SKM-1 treated with dmso at 0.1 percent for 144 hours (cell line): Measurements from ENCODE around the gene SLC13A5.
A peak's percentile ranks its signal among the peaks of the same experiment; 100 is the strongest.
"Not testable (repeated sequence)": the region's sequence is repeated elsewhere in the genome, so short reads cannot be mapped to it uniquely, and the experiment has no call there.

Source experiments
- DNase-seq: peaks from one replicate; lab custom pipeline; 2025; ENCODE audit not compliant: unreplicated experiment; lab: John Stamatoyannopoulos, UW

SLC13A5 gene

GRCh38 chr17:6713130-6713917 is at the start of gene SLC13A5:
SLC13A5 (minus strand) TSS chr17:6713369; CDS start chr17:6713333, 36 bp downstream.
- peak; percentile 28 for DNase-seq

GRCh38 chr17:6761779-6762178 is 48.6 kb upstream of the SLC13A5 start:
- DNase-seq: no peak

DNA sequence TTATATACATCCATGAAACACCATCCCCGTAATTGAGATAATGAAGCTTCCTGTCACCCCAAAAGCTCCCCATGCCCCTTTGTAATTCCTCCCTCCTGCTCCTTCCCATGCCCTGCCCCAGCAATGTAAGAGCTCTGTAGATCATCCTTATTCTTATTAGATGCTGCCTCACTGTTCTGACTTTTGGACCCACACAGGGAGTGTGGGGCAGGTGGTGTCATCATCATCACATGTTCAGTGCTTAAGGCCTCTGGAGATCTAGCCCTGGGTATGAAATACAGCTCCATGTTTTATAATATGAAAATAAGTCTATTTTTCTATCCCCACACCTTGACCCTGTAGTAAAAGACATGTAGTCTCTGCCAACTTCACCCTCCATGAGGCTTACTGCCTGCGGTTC is 44.6 kb upstream of the SLC13A5 start:
- no peak for DNase-seq

DNA sequence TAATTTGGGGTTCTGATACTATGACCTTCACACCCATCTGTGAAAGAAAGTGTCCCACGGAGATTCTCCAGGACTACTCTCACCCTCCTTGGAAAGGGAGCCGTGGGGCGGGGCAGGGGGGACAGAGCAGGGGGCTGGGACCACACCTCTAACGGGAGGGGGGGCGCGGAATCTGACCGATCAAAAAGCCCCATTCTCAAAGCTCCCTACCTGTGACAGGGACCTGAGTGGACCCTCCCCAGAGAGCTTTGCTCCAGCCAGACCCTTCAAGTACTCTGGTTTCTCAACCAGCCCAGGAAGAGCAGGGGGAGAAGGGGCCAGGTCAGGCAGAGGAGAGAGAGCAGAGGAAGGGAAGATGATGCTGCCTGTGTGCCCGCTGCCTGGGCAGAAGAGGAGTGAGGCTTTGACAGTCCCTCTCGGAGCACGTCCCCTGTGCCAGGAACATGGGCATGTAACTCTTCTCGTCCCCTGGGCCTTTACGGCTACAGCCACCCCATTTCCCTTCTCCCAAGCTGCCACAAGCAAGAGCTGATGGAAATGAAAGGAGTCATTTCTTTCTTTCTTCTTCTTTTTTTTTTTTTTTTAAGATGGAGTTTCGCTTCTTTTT is 43.4 kb upstream of the SLC13A5 start:
- no peak for DNase-seq

DNA sequence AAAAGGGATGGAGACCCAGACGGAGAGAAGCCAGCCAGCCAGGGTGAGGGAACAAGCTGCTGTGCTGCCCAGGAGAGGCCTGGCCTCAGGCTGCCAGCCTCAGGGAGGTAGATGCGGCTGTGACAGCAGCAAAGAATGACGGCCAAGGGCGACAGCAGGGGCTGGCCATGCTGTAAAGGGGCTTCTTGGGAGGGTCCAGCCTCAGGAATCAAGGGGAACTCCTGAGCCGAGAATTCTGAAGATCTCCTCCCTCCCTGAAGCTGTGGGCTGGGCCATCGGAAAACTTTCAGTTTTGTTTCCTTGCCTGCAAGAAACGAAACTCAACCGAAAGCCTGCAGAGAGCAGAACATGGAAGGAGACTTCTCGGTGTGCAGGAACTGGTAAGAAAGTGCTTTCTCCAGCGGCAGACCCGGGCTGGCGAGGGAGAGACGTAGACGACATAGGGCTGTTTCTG is 42.6 kb upstream of the SLC13A5 start, which contains the start of gene XAF1:
XAF1 (plus strand) TSS at position 316 of the 454 bp plus-strand sequence; CDS start at position 349, 33 bp downstream.
- DNase-seq: no peak

GRCh38 chr17:6755281-6755680 is 42.1 kb upstream of the SLC13A5 start:
- no peak for DNase-seq

DNA sequence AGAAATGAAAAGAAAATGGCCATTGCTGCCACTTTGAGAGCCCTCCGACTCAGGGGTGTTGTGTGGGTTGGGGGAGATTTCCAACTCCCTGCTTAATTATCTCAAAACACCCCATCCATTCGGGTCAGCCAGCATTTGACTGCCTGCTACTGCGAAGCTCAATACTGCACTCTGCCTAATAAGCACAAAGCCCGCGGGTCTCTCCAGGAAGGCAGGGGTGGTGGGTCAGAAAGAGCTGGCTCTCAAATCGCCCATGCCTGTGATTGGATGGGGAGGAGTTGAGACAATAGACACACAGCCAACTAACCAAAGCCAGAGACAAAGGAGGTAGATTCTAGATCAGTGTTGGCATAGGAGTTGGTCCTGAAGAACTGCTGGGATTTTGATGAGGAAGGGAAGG is 40.4 kb upstream of the SLC13A5 start:
- DNase-seq: no peak

- no peak for DNase-seq
These were observed 39.9 kb upstream of the SLC13A5 start for GRCh38 chr17:6753006-6753445.

GRCh38 chr17:6752068-6752909 is 39.1 kb upstream of the SLC13A5 start:
- peak; percentile 64 for DNase-seq

DNA sequence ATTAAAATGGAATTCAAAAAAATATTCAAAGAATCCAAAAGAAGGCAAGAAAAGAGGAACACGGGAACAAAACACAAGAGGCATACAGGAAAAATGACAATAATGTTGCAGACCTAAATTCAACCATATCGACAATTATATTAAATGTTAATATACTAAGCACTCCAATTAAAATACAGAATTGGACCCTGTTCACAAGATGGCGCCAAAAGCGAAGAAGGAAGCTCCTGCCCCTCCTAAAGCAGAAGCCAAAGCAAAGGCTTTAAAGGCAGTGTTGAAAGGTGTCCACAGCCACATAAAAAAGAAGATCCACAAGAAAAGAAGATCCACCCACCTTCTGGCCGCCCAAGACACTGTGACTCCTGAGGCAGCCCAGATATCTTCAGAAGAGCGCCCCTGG is 36.4 kb upstream of the SLC13A5 start:
- no peak for DNase-seq

- DNase-seq: no peak
These were observed 35.4 kb upstream of the SLC13A5 start for GRCh38 chr17:6748617-6749016.

DNA sequence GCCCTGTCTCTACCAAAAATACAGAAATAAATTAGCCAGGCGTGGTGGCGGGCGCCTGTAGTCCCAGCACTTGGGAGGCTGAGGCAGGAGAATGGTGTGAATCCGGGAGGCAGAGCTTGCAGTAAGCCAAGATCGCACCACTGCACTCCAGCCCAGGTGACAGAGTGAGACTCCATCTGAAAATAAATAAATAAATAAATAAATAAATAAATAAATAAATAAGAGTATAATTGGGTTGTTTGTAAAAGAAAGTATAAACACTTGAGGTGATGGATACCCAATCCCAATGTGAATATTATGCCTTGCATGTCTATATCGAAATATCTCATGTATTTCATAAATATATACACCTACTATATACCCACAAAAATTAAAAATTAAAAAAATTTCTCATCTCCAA is 33.5 kb upstream of the SLC13A5 start:
- DNase-seq: not testable (repeated sequence)

- DNase-seq: no peak
These were observed 16.4 kb upstream of the SLC13A5 start for GRCh38 chr17:6729531-6729930.

- DNase-seq: no peak
These were observed 10.8 kb upstream of the SLC13A5 start for GRCh38 chr17:6724009-6724408.

DNA sequence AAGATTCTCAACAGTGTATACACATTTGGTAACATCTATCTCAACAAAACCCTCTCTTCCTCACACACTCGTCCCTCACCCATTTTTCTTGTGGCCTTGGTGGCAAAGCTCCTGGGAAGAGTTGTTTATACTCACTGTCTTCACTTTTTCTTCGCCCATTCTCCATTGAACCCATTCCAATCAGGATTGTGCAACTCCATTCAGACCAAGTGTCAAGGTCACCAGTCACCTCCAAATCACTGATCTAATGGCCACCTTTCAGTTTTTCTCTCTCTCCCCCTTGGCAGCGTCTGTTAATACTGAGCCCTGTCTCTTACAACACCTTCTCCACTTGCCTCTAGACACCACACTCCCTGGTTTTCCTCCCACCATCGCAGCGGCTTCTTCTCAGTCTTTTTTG is 8.6 kb upstream of the SLC13A5 start:
- DNase-seq: no peak

GRCh38 chr17:6716736-6717135 is 3.6 kb upstream of the SLC13A5 start:
- DNase-seq: no peak

DNA sequence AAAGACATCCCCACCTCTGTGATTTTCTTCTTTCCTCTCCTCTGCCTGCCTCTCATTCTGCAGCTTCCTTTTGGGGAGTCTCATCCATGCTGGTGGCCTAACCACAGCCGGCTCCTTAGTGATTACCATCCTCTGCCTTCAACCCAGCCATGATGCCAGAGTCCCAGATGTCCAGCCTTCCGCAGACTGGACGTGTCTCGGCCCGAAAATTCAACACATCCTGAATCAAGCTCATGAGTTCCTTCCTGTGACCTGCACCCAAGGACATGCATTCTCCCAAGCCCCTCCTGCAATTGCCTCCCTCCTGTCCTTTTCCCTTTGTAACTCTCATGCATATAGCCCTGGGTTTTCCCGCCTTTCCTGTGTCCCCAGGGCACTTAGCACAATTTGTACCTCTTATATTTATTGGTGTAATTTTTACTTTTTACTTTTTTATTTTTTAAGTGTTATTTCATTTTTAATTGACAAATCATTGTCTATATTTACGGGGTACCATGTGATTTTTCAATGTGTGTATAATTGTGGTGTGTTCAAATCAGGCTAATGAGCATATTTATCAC is 1.2 kb upstream of the SLC13A5 start:
- no peak for DNase-seq

GRCh38 chr17:6713918-6714271 is 726 bp upstream of the SLC13A5 start:
- DNase-seq: no peak

- no peak for DNase-seq
These were observed 377 bp downstream of the SLC13A5 start for GRCh38 chr17:6712854-6713129.

DNA sequence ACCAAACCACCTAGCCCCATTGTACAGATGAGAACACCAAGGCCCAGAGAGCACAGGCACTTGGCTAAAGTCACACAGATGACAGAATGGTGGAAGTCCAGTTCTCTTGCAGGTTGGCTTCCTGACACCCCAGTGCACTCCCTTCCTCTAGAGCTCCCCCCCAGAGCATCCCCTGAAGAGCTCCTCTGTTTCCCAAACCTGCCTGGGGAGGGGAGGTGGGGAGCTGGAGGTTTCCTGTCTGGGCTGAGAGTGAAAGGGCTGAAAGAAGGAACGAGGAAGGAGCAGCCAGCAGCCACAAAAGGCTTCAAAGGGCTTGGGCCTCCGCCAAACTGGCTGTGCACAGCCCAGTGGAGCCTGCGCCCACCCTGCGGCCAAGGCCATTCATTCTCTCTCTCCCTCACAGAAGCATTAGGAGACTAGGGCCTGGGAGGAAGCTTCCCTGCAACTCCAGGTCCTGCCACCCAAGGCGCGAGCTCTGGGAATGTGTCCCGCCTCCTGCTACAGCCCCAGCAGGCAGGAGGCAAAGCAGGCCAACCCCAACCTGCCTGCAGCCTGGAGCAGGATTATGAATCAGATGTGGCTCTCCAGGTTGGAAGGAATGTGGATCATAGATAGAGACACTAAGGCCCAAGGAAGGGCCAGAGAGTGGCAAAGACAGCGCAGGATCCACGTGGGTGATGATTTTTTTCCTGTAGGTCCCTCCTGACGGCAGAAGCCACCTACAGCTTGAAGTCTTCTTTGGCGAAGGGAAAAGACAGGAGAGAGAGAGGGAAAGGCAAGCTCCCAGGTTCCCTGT is 913 bp downstream of the SLC13A5 start:
- peak; percentile 32 for DNase-seq

DNA sequence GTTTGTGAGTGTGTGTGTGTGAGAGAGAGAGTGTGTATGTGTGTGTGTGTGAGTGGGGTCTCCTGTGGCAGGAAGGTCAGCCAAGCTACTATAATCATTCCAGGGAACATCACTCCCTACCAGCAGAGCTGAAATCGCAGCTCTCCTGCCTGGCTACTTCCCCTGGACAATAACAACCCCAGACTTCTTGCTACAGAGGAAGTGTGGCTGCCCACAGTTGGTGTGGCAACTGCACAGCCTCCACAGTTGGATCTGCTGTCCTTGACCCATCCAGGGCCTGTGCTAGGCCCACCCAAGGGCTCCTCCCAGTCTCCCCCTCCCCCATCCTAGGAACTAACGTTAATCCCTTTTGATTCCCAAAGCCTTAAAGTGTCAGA is 1.5 kb downstream of the SLC13A5 start:
- peak; percentile 66 for DNase-seq
